IMR-90 (cell line): Measurements from ENCODE around the gene SPON1. TPM values are rescaled to one million over a fixed set of nuclear protein-coding genes. Genes with fewer than 3 reads are reported as not detected.

Experiments used
- ATAC-seq: fragments of 200-7000 bp; cut with Tn5 transposase; 2 replicates; pipeline ENCODE4 v1.9.1; 2020; ENCODE audit warnings: low read depth, mild to moderate bottlenecking, moderate library complexity
- BruUV-seq: library from RNA; stranded (reverse); fragments of 400-500 nt; replicated peaks from 2 replicates; lab custom pipeline; 2021; lab: Mats Ljungman, UMichigan
- CTCF ChIA-PET: fragments of 300-600 bp; formaldehyde crosslinking; extraction: SDS; loops from one replicate; lab custom pipeline; 2021; ENCODE audit warnings: antibody characterized with exemption; lab: Yijun Ruan, JAX
- POLR2A ChIA-PET: fragments of 300-600 bp; sonication (Branson Sonifier 250); formaldehyde crosslinking; loops from one replicate; lab custom pipeline; 2022; ENCODE audit warnings: antibody characterized with exemption; ENCODE audit not compliant: unreplicated experiment; lab: Charles Lee
- DNase-seq: peaks from one replicate; pipeline ENCODE4 v3.0.0; 2013
- H2AFZ ChIP-seq: replicated peaks from 2 replicates; pipeline ENCODE3; 2013; ENCODE audit warnings: low read length, mild to moderate bottlenecking; ENCODE audit not compliant: poor library complexity
- H2AK5ac ChIP-seq: 2 replicates; pipeline ENCODE4 v1.6.1; 2013; ENCODE audit warnings: low read depth, low read length, inconsistent platforms
- H2AK9ac ChIP-seq: replicated peaks from 2 replicates; pipeline ENCODE3; 2013; ENCODE audit warnings: mild to moderate bottlenecking, low read depth, low read length, moderate library complexity; ENCODE audit not compliant: poor library complexity
- H2BK120ac ChIP-seq: 2 replicates; pipeline ENCODE4 v1.6.1; 2013; ENCODE audit warnings: low read depth, low read length, inconsistent platforms
- H2BK15ac ChIP-seq: 3 replicates; pipeline ENCODE4 v1.6.1; 2013; ENCODE audit warnings: low read depth, low read length, inconsistent platforms
- H2BK20ac ChIP-seq: 2 replicates; pipeline ENCODE4 v1.6.1; 2013; ENCODE audit warnings: low read depth, mild to moderate bottlenecking, inconsistent platforms, low read length, moderate library complexity
- H2BK5ac ChIP-seq: 2 replicates; pipeline ENCODE4 v1.6.1; 2013; ENCODE audit warnings: mild to moderate bottlenecking, low read depth, low read length, inconsistent platforms; ENCODE audit not compliant: poor library complexity, severe bottlenecking
- H3K14ac ChIP-seq: replicated peaks from 2 replicates; pipeline ENCODE4 v1.6.1; 2013; ENCODE audit warnings: low read depth, low read length, inconsistent platforms
- H3K18ac ChIP-seq: 2 replicates; pipeline ENCODE4 v1.6.1; 2013; ENCODE audit warnings: low read depth, low read length, control low read depth
- H3K23ac ChIP-seq: 2 replicates; pipeline ENCODE4 v1.6.1; 2013; ENCODE audit warnings: low read depth, low read length, inconsistent platforms
- H3K27ac ChIP-seq: 2 replicates; pipeline ENCODE4 v1.5.1; 2013; ENCODE audit warnings: mild to moderate bottlenecking, control low read depth, low read length; ENCODE audit not compliant: insufficient read depth
- H3K27me3 ChIP-seq: 2 replicates; pipeline ENCODE4 v1.6.1; 2013; ENCODE audit warnings: low read length; ENCODE audit not compliant: control insufficient read depth, insufficient read depth
- H3K36me3 ChIP-seq: 2 replicates; pipeline ENCODE4 v1.6.1; 2013; ENCODE audit warnings: low read length, mixed read lengths; ENCODE audit not compliant: control insufficient read depth, insufficient read depth
- H3K4ac ChIP-seq: 2 replicates; pipeline ENCODE4 v1.6.1; 2013; ENCODE audit warnings: low read depth, low read length, inconsistent platforms
- H3K4me1 ChIP-seq: 2 replicates; pipeline ENCODE4 v1.6.1; 2013; ENCODE audit warnings: low read length, mixed read lengths; ENCODE audit not compliant: control insufficient read depth, insufficient read depth
- H3K4me2 ChIP-seq: 2 replicates; pipeline ENCODE4 v1.6.1; 2013; ENCODE audit warnings: low read depth, mild to moderate bottlenecking, control low read depth, low read length, moderate library complexity
- H3K4me3 ChIP-seq: 2 replicates; pipeline ENCODE4 v1.5.1; 2013; ENCODE audit warnings: low read depth, mild to moderate bottlenecking, control low read depth, low read length, moderate library complexity; ENCODE audit not compliant: insufficient read depth
- H3K56ac ChIP-seq: 2 replicates; pipeline ENCODE4 v1.6.1; 2013; ENCODE audit warnings: low read length, inconsistent platforms; ENCODE audit not compliant: insufficient read depth; ENCODE audit errors: extremely low read depth
- H3K79me1 ChIP-seq, 2 experiments: 2 replicates each; pipeline ENCODE4 v1.6.1; 2013; ENCODE audit warnings: low read length in 2 of 2, inconsistent platforms in 1 of 2, low read depth in 1 of 2
- H3K9ac ChIP-seq: 2 replicates; pipeline ENCODE4 v1.6.1; 2013; ENCODE audit warnings: low read depth, low read length, control low read depth
- H3K9me1 ChIP-seq: 2 replicates; pipeline ENCODE4 v1.6.1; 2013; ENCODE audit warnings: low read length, inconsistent platforms; ENCODE audit not compliant: insufficient read depth
- H3K9me3 ChIP-seq: 2 replicates; pipeline ENCODE4 v1.6.1; 2013; ENCODE audit warnings: low read length; ENCODE audit not compliant: control insufficient read depth, insufficient read depth
- H4K20me1 ChIP-seq: 2 replicates; pipeline ENCODE4 v1.6.1; 2013; ENCODE audit warnings: low read length, inconsistent platforms; ENCODE audit not compliant: insufficient read depth
- H4K5ac ChIP-seq: 2 replicates; pipeline ENCODE4 v1.6.1; 2013; ENCODE audit warnings: mild to moderate bottlenecking, low read depth, low read length, control low read depth
- H4K8ac ChIP-seq, 2 experiments: 2 replicates each; pipeline ENCODE4 v1.6.1; 2013; ENCODE audit warnings: low read depth in 2 of 2, low read length in 2 of 2, control low read depth in 1 of 2, inconsistent platforms in 1 of 2
- H4K91ac ChIP-seq: 2 replicates; pipeline ENCODE4 v1.6.1; 2013; ENCODE audit warnings: low read depth, low read length, inconsistent platforms; ENCODE audit not compliant: insufficient read depth
- CEBPB ChIP-seq: IDR thresholded peaks from 2 replicates; pipeline ENCODE4 v1.6.1; 2012; ENCODE audit warnings: low read depth, low read length, improper control_type of control experiment
- CHD1 ChIP-seq: IDR thresholded peaks from 2 replicates; pipeline ENCODE4 v1.6.1; 2012; ENCODE audit warnings: low read depth, low read length, improper control_type of control experiment
- ELK1 ChIP-seq: fragments of 150-350 bp; IDR thresholded peaks from 2 replicates; pipeline ENCODE4 v1.6.1; 2016; ENCODE audit warnings: low read depth, mild to moderate bottlenecking, low read length, moderate library complexity, borderline replicate concordance
- MAFK ChIP-seq: IDR thresholded peaks from 2 replicates; pipeline ENCODE4 v1.6.1; 2012; ENCODE audit warnings: low read depth, low read length, improper control_type of control experiment
- MAZ ChIP-seq: IDR thresholded peaks from 2 replicates; pipeline ENCODE4 v1.6.1; 2012; ENCODE audit warnings: low read depth, mild to moderate bottlenecking, low read length, improper control_type of control experiment, moderate library complexity, borderline replicate concordance
- NFE2L2 ChIP-seq: fragments of 150-350 bp; IDR thresholded peaks from 2 replicates; pipeline ENCODE4 v1.6.1; 2016; ENCODE audit warnings: low read depth, mild to moderate bottlenecking, low read length
- RAD21 ChIP-seq: IDR thresholded peaks from 2 replicates; pipeline ENCODE4 v1.6.1; 2012; ENCODE audit warnings: low read length, improper control_type of control experiment
- RCOR1 ChIP-seq: IDR thresholded peaks from 2 replicates; pipeline ENCODE4 v1.6.1; 2012; ENCODE audit warnings: mild to moderate bottlenecking, low read length, improper control_type of control experiment; ENCODE audit not compliant: insufficient replicate concordance
- RFX5 ChIP-seq: IDR thresholded peaks from 2 replicates; pipeline ENCODE4 v1.8.0; 2012; ENCODE audit warnings: low read depth, mild to moderate bottlenecking, low read length, moderate library complexity
- USF2 ChIP-seq: fragments of 150-350 bp; IDR thresholded peaks from 2 replicates; pipeline ENCODE4 v1.6.1; 2017; ENCODE audit warnings: mild to moderate bottlenecking, antibody characterized with exemption, low read length, low read depth
- WGBS, 2 experiments: methylation state at CpG; one replicate each; pipeline versions ENCODE4 v1.1.5 to v1.1.7; 2013; ENCODE audit warnings: missing lambda C conversion rate in 2 of 2; ENCODE audit not compliant: insufficient read length in 1 of 2; ENCODE audit errors: extremely low coverage in 2 of 2; 5-methylcytosine and 5-hydroxymethylcytosine counted together
- dilution Hi-C: fragments of 300-500 bp; cut with HindIII; formaldehyde crosslinking; loops from one replicate; pipeline ENCODE4 v1.14.3; 2018; ENCODE audit warnings: low sequenced_read_pairs; ENCODE audit not compliant: unreplicated experiment
- in situ Hi-C: fragments of 300-500 bp; cut with MboI; formaldehyde crosslinking; loops from 3 replicates; pipeline ENCODE4 v1.14.3; 2019; ENCODE audit warnings: low sequenced_read_pairs, inconsistent platforms, mixed read lengths
- intact Hi-C: fragments of 100-400 bp; cut with micrococcal nuclease; formaldehyde crosslinking; loops from 2 replicates; pipeline ENCODE4 v1.10.0; 2022
- polyA plus RNA-seq, 3 experiments: library from polyadenylated mRNA; depleted of rRNA; stranded (reverse); fragments of >200 nt; gene quantifications; 2 replicates each; pipeline ENCODE4 v1.2.3, GENCODE V29; 2012; ENCODE audit warnings: low replicate concordance in 1 of 3
- total RNA-seq: library from RNA; depleted of rRNA; stranded (reverse); fragments of >200 nt; gene quantifications from 2 replicates; pipeline ENCODE4 v1.2.3, GENCODE V29; 2012

SPON1 gene
- total and polyA plus RNA-seq, 2 of the 4 experiments (the other 2 are of a cell fraction): 0.62 to 0.72 TPM

- Histone ChIP-seq H3K4me1 (no peaks in the 10 kb centered on the region), H4K91ac (no peak overlapping the region), H3K9me1 (no peaks in the 10 kb centered on the region), H3K9me3 (no peaks in the 10 kb centered on the region), H3K56ac (no peak overlapping the region), H2BK120ac (no peak overlapping the region), H3K79me1 (no peaks in the 10 kb centered on the region), H4K8ac (no peak overlapping the region), H3K4me2 (no peak overlapping the region), H3K27me3 (peaks cover 3% of the 10 kb centered on the region), H3K4ac (no peak overlapping the region), H3K18ac (no peak overlapping the region), H4K5ac (no peak overlapping the region), H2AFZ (no peak overlapping the region), H2BK20ac (no peak overlapping the region), H2BK15ac (no peak overlapping the region), H4K20me1 (no peaks in the 10 kb centered on the region), H3K9ac (no peak overlapping the region), H2AK9ac (no peak overlapping the region), H2AK5ac (no peak overlapping the region), H3K14ac (no peak overlapping the region), H3K4me3 (no peak overlapping the region), H3K36me3 (no peaks in the 10 kb centered on the region), H3K23ac (no peak overlapping the region), H3K27ac (no peak overlapping the region), H2BK5ac (no peak overlapping the region)
- no peak for ATAC-seq
- ChIA-PET POLR2A (no interaction called here), CTCF (no interaction called here)
- no peak for TF ChIP-seq RAD21
- no peak for TF ChIP-seq CEBPB
- no peak for TF ChIP-seq MAFK
- no peak for TF ChIP-seq MAZ
- no peak for TF ChIP-seq RCOR1
- no peak for TF ChIP-seq RFX5
- TF ChIP-seq CHD1: no peak
- no peak for TF ChIP-seq NFE2L2
- TF ChIP-seq USF2: no peak
- no peak for TF ChIP-seq ELK1
- BruUV-seq: no TSS peak
- in situ Hi-C loops (no loop called here), dilution Hi-C loops (no loop called here), intact Hi-C loops (no loop called here)
- WGBS, 2 experiments: no CpG with 5 or more reads among the region's 4 CpGs
- peak; percentile 5 for DNase-seq
These were observed 169.8 kb downstream of the SPON1 start for GRCh38 chr11:14132312-14132711.
